Measurements from ENCODE around the gene KIF26B.
"Not testable (repeated sequence)": the region's sequence is repeated elsewhere in the genome, so short reads cannot be mapped to it uniquely, and the experiment has no call there.

Gene KIF26B

GRCh38 chr1:245685111-245685810 is 530.5 kb downstream of the KIF26B start:
- DNase-seq (ENCODE audit: low read depth) = no peak

GRCh38 chr1:245686006-245686405 is 531.2 kb downstream of the KIF26B start:
- DNase-seq (ENCODE audit: low read depth) = no peak

- DNase-seq (ENCODE audit: low read depth) = no peak
These were observed 531.8 kb downstream of the KIF26B start for GRCh38 chr1:245686446-245687030.

GRCh38 chr1:245687152-245687635 is 532.4 kb downstream of the KIF26B start:
- no peak for DNase-seq (ENCODE audit: low read depth)

GRCh38 chr1:245687636-245688535 is 533.1 kb downstream of the KIF26B start:
- no peak for DNase-seq (ENCODE audit: low read depth)

GRCh38 chr1:245688536-245689453 is 534.0 kb downstream of the KIF26B start:
- DNase-seq (ENCODE audit: low read depth) = no peak

- no peak for DNase-seq (ENCODE audit: low read depth)
These were observed 535.4 kb downstream of the KIF26B start for GRCh38 chr1:245690156-245690690.

GRCh38 chr1:245690946-245691541 is 536.3 kb downstream of the KIF26B start:
- no peak for DNase-seq (ENCODE audit: low read depth)

- no peak for DNase-seq (ENCODE audit: low read depth)
These were observed 537.1 kb downstream of the KIF26B start for GRCh38 chr1:245691897-245692296.

- no peak for DNase-seq (ENCODE audit: low read depth)
These were observed 537.5 kb downstream of the KIF26B start for GRCh38 chr1:245692318-245692717.

GRCh38 chr1:245693116-245693793 is 538.5 kb downstream of the KIF26B start:
- no peak for DNase-seq (ENCODE audit: low read depth)

- no peak for DNase-seq (ENCODE audit: low read depth)
These were observed 539.4 kb downstream of the KIF26B start for GRCh38 chr1:245693941-245694752.

GRCh38 chr1:245694753-245695195 is 540.0 kb downstream of the KIF26B start:
- DNase-seq (ENCODE audit: low read depth) = no peak

- no peak for DNase-seq (ENCODE audit: low read depth)
These were observed 540.4 kb downstream of the KIF26B start for GRCh38 chr1:245695211-245695610.

- DNase-seq (ENCODE audit: low read depth) = not testable (repeated sequence)
These were observed 540.9 kb downstream of the KIF26B start for GRCh38 chr1:245695701-245696100.

GRCh38 chr1:245698116-245698515 is 543.3 kb downstream of the KIF26B start:
- no peak for DNase-seq (ENCODE audit: low read depth)

- no peak for DNase-seq (ENCODE audit: low read depth)
These were observed 544.1 kb downstream of the KIF26B start for GRCh38 chr1:245698860-245699259.

GRCh38 chr1:245700631-245701030 is 545.8 kb downstream of the KIF26B start:
- no peak for DNase-seq (ENCODE audit: low read depth)

- DNase-seq (ENCODE audit: low read depth) = no peak
These were observed 546.8 kb downstream of the KIF26B start for GRCh38 chr1:245701631-245702030.
